Karpas-422 (cell line): ENCODE results near the gene BMPR1A. TPM values are rescaled to one million over a fixed set of nuclear protein-coding genes. Genes with fewer than 3 reads are reported as not detected.

Experiments used
- DNase-seq: peaks from one replicate; pipeline ENCODE4 v3.0.0-alpha.2; 2015
- H2AFZ ChIP-seq: fragments of 200-600 bp; sonication (generic); 2 replicates; pipeline ENCODE4 v1.6.1; 2014; ENCODE audit warnings: antibody characterized with exemption, low read length, mixed read lengths
- H3K27ac ChIP-seq: fragments of 200-600 bp; sonication (generic); 2 replicates; pipeline ENCODE4 v1.5.1; 2014; ENCODE audit warnings: mild to moderate bottlenecking, low read length, moderate library complexity
- H3K27me3 ChIP-seq: fragments of 200-600 bp; sonication (generic); 2 replicates; pipeline ENCODE4 v1.6.1; 2014; ENCODE audit warnings: low read length, mixed read lengths
- H3K36me3 ChIP-seq: fragments of 200-600 bp; sonication (generic); 2 replicates; pipeline ENCODE4 v1.6.1; 2014; ENCODE audit warnings: low read length, mixed read lengths; ENCODE audit not compliant: insufficient read depth
- H3K4me1 ChIP-seq: fragments of 200-600 bp; sonication (generic); 2 replicates; pipeline ENCODE4 v1.6.1; 2014; ENCODE audit warnings: mild to moderate bottlenecking, low read length, mixed read lengths
- H3K4me2 ChIP-seq: fragments of 200-600 bp; sonication (generic); 2 replicates; pipeline ENCODE4 v1.6.1; 2014; ENCODE audit warnings: low read length, low read depth, mild to moderate bottlenecking; ENCODE audit not compliant: poor library complexity, severe bottlenecking
- H3K4me3 ChIP-seq: fragments of 200-600 bp; sonication (generic); 2 replicates; pipeline ENCODE4 v1.5.1; 2014; ENCODE audit warnings: mild to moderate bottlenecking, antibody characterized with exemption, low read length, mixed read lengths
- H3K79me2 ChIP-seq: fragments of 200-600 bp; sonication (generic); 2 replicates; pipeline ENCODE4 v1.6.1; 2014; ENCODE audit warnings: mild to moderate bottlenecking, low read length, mixed read lengths
- H3K9ac ChIP-seq: fragments of 200-600 bp; sonication (generic); 2 replicates; pipeline ENCODE4 v1.6.0; 2014; ENCODE audit warnings: low read length
- H3K9me2 ChIP-seq: fragments of 200-600 bp; sonication (generic), shearing (Covaris generic); replicated peaks from 2 replicates; pipeline ENCODE4 v1.6.0; 2014; ENCODE audit warnings: mild to moderate bottlenecking, low read length, moderate library complexity; ENCODE audit not compliant: insufficient read depth
- H3K9me3 ChIP-seq: fragments of 300-700, 200-600 bp; sonication (generic); 2 replicates; pipeline ENCODE4 v1.6.1; 2014; ENCODE audit warnings: low read length, mixed read lengths
- H4K20me1 ChIP-seq: fragments of 200-600 bp; sonication (generic); 2 replicates; pipeline ENCODE4 v1.6.1; 2014; ENCODE audit warnings: mild to moderate bottlenecking, antibody characterized with exemption, low read length, low read depth; ENCODE audit not compliant: insufficient read depth
- small RNA-seq: library from RNA; depleted of rRNA; stranded (forward); fragments of <200 nt; gene quantifications from one replicate; pipeline ENCODE3, GENCODE V24; 2014
- total RNA-seq: library from RNA; depleted of rRNA; stranded (reverse); fragments of >200 nt; shearing (Covaris generic); gene quantifications from 2 replicates; pipeline ENCODE4 v1.2.3, GENCODE V29; 2014; ENCODE audit warnings: low replicate concordance; rRNA removed

The BMPR1A gene
- total RNA-seq, 1 experiment from 2014 or later: 2.2 TPM

DNA sequence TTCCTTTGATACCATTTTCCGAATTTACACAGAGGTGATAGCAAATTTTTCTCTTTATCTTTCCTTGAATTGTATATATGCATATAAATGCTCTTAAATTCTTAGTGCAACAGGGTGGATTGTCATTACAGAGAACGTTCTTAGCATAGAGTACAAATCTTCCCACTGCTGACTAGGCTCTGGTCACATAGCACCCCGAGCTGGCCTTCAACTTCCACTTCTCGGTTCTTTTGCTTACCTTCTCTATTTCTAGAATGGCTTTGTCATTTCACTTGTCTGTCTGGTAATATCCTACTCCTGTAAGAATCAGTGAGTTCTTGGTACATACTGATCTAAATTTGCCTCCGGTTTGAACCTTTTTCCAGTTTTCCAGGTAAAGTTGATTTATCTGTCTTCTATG lies 225.3 kb downstream of the BMPR1A start:
- no peaks in the 10 kb centered on the region for H3K36me3 ChIP-seq
- H3K4me3 ChIP-seq: no peak overlapping the region
- H3K9me2 ChIP-seq: no peaks in the 10 kb centered on the region

More for the DNA sequence above, 225.3 kb downstream of the BMPR1A start:
- no peak overlapping the region for H3K27ac ChIP-seq
- no peaks in the 10 kb centered on the region for H3K27me3 ChIP-seq
- H3K4me2 ChIP-seq: no peak overlapping the region
- H3K79me2 ChIP-seq: no peaks in the 10 kb centered on the region
- H3K9ac ChIP-seq: no peak overlapping the region
- H3K9me3 ChIP-seq: no peaks in the 10 kb centered on the region
- no peaks in the 10 kb centered on the region for H3K4me1 ChIP-seq
- no peak for DNase-seq
- H4K20me1 ChIP-seq: no peaks in the 10 kb centered on the region
- H2AFZ ChIP-seq: no peak overlapping the region

Small RNA genes within 50 kb of the gene (small RNA-seq; reads per million reads assigned to genes)
- not detected for gene RNU1-19P

Other genes starting within 250 kb of the BMPR1A start
- gene WAPL, start 234.8 kb upstream of the BMPR1A start, total RNA-seq: 28.4 and 30.5 TPM in 2 replicates
- not detected in 2 replicates for gene OPN4, start 102.1 kb upstream of the BMPR1A start, total RNA-seq
- gene LDB3, start 88.1 kb upstream of the BMPR1A start, total RNA-seq: 8.3 and 15.5 TPM in 2 replicates
- not detected in 2 replicates for gene MMRN2, start 201.0 kb downstream of the BMPR1A start, total RNA-seq
- gene SNCG, start 202.0 kb downstream of the BMPR1A start, total RNA-seq: not detected in 2 replicates
- gene ADIRF, start 211.9 kb downstream of the BMPR1A start, total RNA-seq: not detected in 2 replicates